ENCODE results near the gene CAP1.

Gene CAP1

GRCh38 chr1:40102038-40102437, 61.5 kb downstream of the CAP1 start:
- Histone ChIP-seq H3K36me3 (ENCODE audit: control insufficient read depth, insufficient read depth, low read length) (no peaks in the 10 kb centered on the region), H3K27ac (ENCODE audit: low read depth, low read length, severe bottlenecking) (no peak overlapping the region), H3K9me3 (ENCODE audit: control insufficient read depth, low read length) (peaks cover 6% of the 10 kb centered on the region), H3K4me1 (ENCODE audit: control insufficient read depth, insufficient read depth, low read length, poor library complexity, severe bottlenecking) (no peaks in the 10 kb centered on the region), H3K4me3 (ENCODE audit: extremely low read depth, insufficient read depth, low read length, poor library complexity, severe bottlenecking) (no peak overlapping the region)
- WGBS, 2 experiments (ENCODE audit: insufficient coverage in 2 of 2) = no CpG with 5 or more reads among the region's 1 CpG

GRCh38 chr1:40102896-40103295, 62.4 kb downstream of the CAP1 start:
- no peak overlapping the region for H3K4me3 ChIP-seq (ENCODE audit: extremely low read depth, insufficient read depth, low read length, poor library complexity, severe bottlenecking)
- no peaks in the 10 kb centered on the region for H3K36me3 ChIP-seq (ENCODE audit: control insufficient read depth, insufficient read depth, low read length)
- H3K27ac ChIP-seq (ENCODE audit: low read depth, low read length, severe bottlenecking) = no peak overlapping the region
- no peaks in the 10 kb centered on the region for H3K4me1 ChIP-seq (ENCODE audit: control insufficient read depth, insufficient read depth, low read length, poor library complexity, severe bottlenecking)
- H3K9me3 ChIP-seq (ENCODE audit: control insufficient read depth, low read length) = peaks cover 6% of the 10 kb centered on the region
- whole genome bisulfite sequencing, 2 experiments (ENCODE audit: insufficient coverage in 2 of 2) = 100% methylated on average over 2 of the region's 3 CpGs; no CpG with 5 or more reads in 1 of the 2 experiments

GRCh38 chr1:40105028-40105427, 64.5 kb downstream of the CAP1 start:
- no CpG with 5 or more reads among the region's 1 CpG for WGBS, 2 experiments (ENCODE audit: insufficient coverage in 2 of 2)
- H3K36me3 ChIP-seq (ENCODE audit: control insufficient read depth, insufficient read depth, low read length) = no peaks in the 10 kb centered on the region
- no peak overlapping the region for H3K27ac ChIP-seq (ENCODE audit: low read depth, low read length, severe bottlenecking)
- H3K9me3 ChIP-seq (ENCODE audit: control insufficient read depth, low read length) = peaks cover 6% of the 10 kb centered on the region
- H3K4me3 ChIP-seq (ENCODE audit: extremely low read depth, insufficient read depth, low read length, poor library complexity, severe bottlenecking) = no peak overlapping the region
- H3K4me1 ChIP-seq (ENCODE audit: control insufficient read depth, insufficient read depth, low read length, poor library complexity, severe bottlenecking) = no peaks in the 10 kb centered on the region

GRCh38 chr1:40107290-40107959, 66.9 kb downstream of the CAP1 start:
- Histone ChIP-seq H3K36me3 (ENCODE audit: control insufficient read depth, insufficient read depth, low read length) (no peaks in the 10 kb centered on the region), H3K9me3 (ENCODE audit: control insufficient read depth, low read length) (peaks cover 9% of the 10 kb centered on the region), H3K4me3 (ENCODE audit: extremely low read depth, insufficient read depth, low read length, poor library complexity, severe bottlenecking) (no peak overlapping the region), H3K4me1 (ENCODE audit: control insufficient read depth, insufficient read depth, low read length, poor library complexity, severe bottlenecking) (no peaks in the 10 kb centered on the region), H3K27ac (ENCODE audit: low read depth, low read length, severe bottlenecking) (no peak overlapping the region)
- WGBS, 2 experiments (ENCODE audit: insufficient coverage in 2 of 2) = 86 to 98% methylated on average over 4 to 5 of the region's 6 CpGs

- no peaks in the 10 kb centered on the region for H3K4me1 ChIP-seq (ENCODE audit: control insufficient read depth, insufficient read depth, low read length, poor library complexity, severe bottlenecking)
- H3K27ac ChIP-seq (ENCODE audit: low read depth, low read length, severe bottlenecking) = no peak overlapping the region
- H3K4me3 ChIP-seq (ENCODE audit: extremely low read depth, insufficient read depth, low read length, poor library complexity, severe bottlenecking) = no peak overlapping the region
- peaks cover 3% of the 10 kb centered on the region for H3K9me3 ChIP-seq (ENCODE audit: control insufficient read depth, low read length)
- no peaks in the 10 kb centered on the region for H3K36me3 ChIP-seq (ENCODE audit: control insufficient read depth, insufficient read depth, low read length)
These were observed 69.9 kb downstream of the CAP1 start for GRCh38 chr1:40110389-40110788.

GRCh38 chr1:40114400-40114799, 73.9 kb downstream of the CAP1 start:
- Histone ChIP-seq H3K4me3 (ENCODE audit: extremely low read depth, insufficient read depth, low read length, poor library complexity, severe bottlenecking) (no peak overlapping the region), H3K9me3 (ENCODE audit: control insufficient read depth, low read length) (peaks cover 3% of the 10 kb centered on the region), H3K36me3 (ENCODE audit: control insufficient read depth, insufficient read depth, low read length) (no peaks in the 10 kb centered on the region), H3K27ac (ENCODE audit: low read depth, low read length, severe bottlenecking) (no peak overlapping the region), H3K4me1 (ENCODE audit: control insufficient read depth, insufficient read depth, low read length, poor library complexity, severe bottlenecking) (no peaks in the 10 kb centered on the region)
- WGBS, 2 experiments (ENCODE audit: insufficient coverage in 2 of 2) = 75% methylated on average over 1 of the region's 3 CpGs; no CpG with 5 or more reads in 1 of the 2 experiments

GRCh38 chr1:40120128-40120527, 79.6 kb downstream of the CAP1 start:
- H3K27ac ChIP-seq (ENCODE audit: low read depth, low read length, severe bottlenecking) = no peak overlapping the region
- WGBS, 2 experiments (ENCODE audit: insufficient coverage in 2 of 2) = 68 to 91% methylated on average over 6 to 7 of the region's 7 CpGs
- H3K9me3 ChIP-seq (ENCODE audit: control insufficient read depth, low read length) = no peaks in the 10 kb centered on the region
- H3K4me3 ChIP-seq (ENCODE audit: extremely low read depth, insufficient read depth, low read length, poor library complexity, severe bottlenecking) = no peak overlapping the region
- no peaks in the 10 kb centered on the region for H3K4me1 ChIP-seq (ENCODE audit: control insufficient read depth, insufficient read depth, low read length, poor library complexity, severe bottlenecking)
- H3K36me3 ChIP-seq (ENCODE audit: control insufficient read depth, insufficient read depth, low read length) = no peaks in the 10 kb centered on the region
